Adrenal gland (tissue), 12 donors: ENCODE measurements around the gene TOR2A. TPM values are rescaled to one million over a fixed set of nuclear protein-coding genes. Genes with fewer than 3 reads are reported as not detected.
A peak's percentile ranks its signal among the peaks of the same experiment; 100 is the strongest.

ENCODE experiments used
- DNase-seq, 7 donors: peaks; one replicate each; pipeline ENCODE4 v3.0.0-alpha.2; 2019 to 2020
- H3K27ac ChIP-seq, 5 donors: fragments of 200-600 bp; sonication (generic) in 4 of 5; 1 replicate in 3 of 5; 2 replicates in 2 of 5; pipeline versions ENCODE4 v1.5.1 to v1.8.0; 2016 to 2020; ENCODE audit warnings: mild to moderate bottlenecking in 1 of 5
- H3K27me3 ChIP-seq: fragments of 200-600 bp; 2 replicates; pipeline ENCODE4 v1.8.0; 2021
- H3K36me3 ChIP-seq, 2 donors: fragments of 200-600 bp; replicated peaks in 1 of 2; 1 replicate in 1 of 2; 2 replicates in 1 of 2; pipeline versions ENCODE4 v1.5.1 to v1.8.0; 2018 to 2022
- H3K4me1 ChIP-seq, 2 donors: fragments of 200-600 bp; replicated peaks in 1 of 2; 1 replicate in 1 of 2; 2 replicates in 1 of 2; pipeline versions ENCODE4 v1.5.1 to v1.8.0; 2018 to 2021
- H3K4me3 ChIP-seq, 4 donors: fragments of 200-600 bp; sonication (generic) in 3 of 4; one replicate each; pipeline ENCODE4 v1.5.1; 2016 to 2018
- H3K9me3 ChIP-seq, 3 donors: fragments of 200-600 bp; sonication (generic) in 1 of 3; replicated peaks in 1 of 3; 1 replicate in 2 of 3; 2 replicates in 1 of 3; pipeline versions ENCODE4 v1.5.1 to v1.8.0; 2016 to 2021
- CTCF ChIP-seq, 6 experiments: fragments of 450-650 bp in 4 of 6; fragments of 200-600 bp in 2 of 6; sonication (generic) in 1 of 6; IDR thresholded peaks; 1 replicate in 5 of 6; 2 replicates in 1 of 6; pipeline versions ENCODE4 v1.5.1 to v1.8.0; 2016 to 2021; ENCODE audit warnings: antibody characterized with exemption in 6 of 6, mild to moderate bottlenecking in 2 of 6, moderate library complexity in 1 of 6
- POLR2A ChIP-seq, 2 donors: fragments of 450-650 bp; IDR thresholded peaks; one replicate each; pipeline ENCODE4 v1.6.1; 2017; ENCODE audit warnings: antibody characterized with exemption in 2 of 2, mild to moderate bottlenecking in 2 of 2, moderate library complexity in 1 of 2
- WGBS, 4 donors: extraction: QIAGEN DNeasy Blood & Tissue Kit in 2 of 4; methylation state at CpG; one replicate each; pipeline versions ENCODE4 v1.1.5 to v1.1.7; 2013 to 2017; 5-methylcytosine and 5-hydroxymethylcytosine counted together
- intact Hi-C, 2 donors: fragments of 100-400 bp; cut with DNase I; formaldehyde crosslinking; loops; one replicate each; pipeline versions ENCODE4 v1.14.1 to v1.15.0; 2022 to 2023
- polyA plus RNA-seq, 3 donors: library from polyadenylated mRNA; stranded (reverse); fragments of 200-250 nt in 2 of 3; fragments of 350-450 nt in 1 of 3; fragmentation: Illumina TruSeq in 1 of 3; extraction: RNeasy Lipid Tissue Mini Kit (QIAGEN cat#74804) in 1 of 3; gene quantifications; one replicate each; pipeline ENCODE4 v1.2.3, GENCODE V29; 2013 to 2014
- total RNA-seq, 9 donors: library from RNA; depleted of rRNA in 4 of 9; stranded (reverse); fragments of >200 nt in 4 of 9; fragments of 120-200 nt in 1 of 9; fragmentation: NEBNext Ultra II Directional in 1 of 9; extraction: Animal tissue kit (Norgen Biotek cat#: 25700) in 1 of 9; gene quantifications; one replicate each; pipeline versions ENCODE4 v1.1.0 to v1.2.4, GENCODE V29; 2013 to 2023
- donor health status: healthy with polysubstance abuse.
- donor health status: Bipolar disorder and iron deficiency.
- donor health status: DM: yes; HTN: yes; CAD: no.
- donor health status: DM: no; HTN: no; CAD: no.
- donor health status: DM: no; HTN: no; CAD: no.
- donor health status: DM: yes; HTN: yes; CAD: no.

Gene TOR2A
- total and polyA plus RNA-seq, 12 donors = 4.3 to 30.6 (median 16.3) TPM

DNA sequence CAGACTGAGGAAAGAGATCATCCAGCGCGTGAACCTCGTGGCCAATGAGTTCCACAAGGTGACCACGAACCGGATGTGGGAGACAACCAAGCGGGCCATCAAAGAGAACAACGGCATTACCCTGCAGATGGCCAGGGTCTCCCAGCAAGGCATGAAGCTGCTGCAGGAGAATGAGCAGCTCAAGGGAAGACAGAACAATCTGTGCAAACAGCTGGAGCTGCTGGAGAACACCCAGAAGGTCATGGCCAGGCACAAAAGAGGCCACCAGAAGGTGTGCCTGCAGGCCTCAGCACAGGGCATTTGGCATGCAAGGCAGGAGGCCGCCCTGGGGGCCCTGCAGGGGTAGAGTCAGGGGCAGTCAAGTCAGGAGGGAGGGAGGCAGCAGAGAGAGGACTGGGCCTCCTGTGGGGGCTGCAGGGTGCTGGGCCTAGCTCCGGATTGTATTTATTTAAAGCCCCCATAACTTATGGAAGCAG lies 23.8 kb downstream of the TOR2A start:
- no peaks in the 10 kb centered on the region for H3K27me3 ChIP-seq
- no peaks in the 10 kb centered on the region for H3K9me3 ChIP-seq
- no peaks in the 10 kb centered on the region for H3K36me3 ChIP-seq
- intact Hi-C loops = no loop called here
- H3K4me1 ChIP-seq = peaks cover 11 to 13% of the 10 kb centered on the region in 2 donors
- H3K27ac ChIP-seq = no peak overlapping the region
- WGBS, 4 donors = 64 to 79% (median 75%) methylated on average over 8 to 9 of the region's 9 CpGs
- TF ChIP-seq CTCF (IDR thresholded peaks at IDR 0.05) = no peak
- no peak for TF ChIP-seq POLR2A (IDR thresholded peaks at IDR 0.05)
- no peak overlapping the region for H3K4me3 ChIP-seq
- no peak for DNase-seq

DNA sequence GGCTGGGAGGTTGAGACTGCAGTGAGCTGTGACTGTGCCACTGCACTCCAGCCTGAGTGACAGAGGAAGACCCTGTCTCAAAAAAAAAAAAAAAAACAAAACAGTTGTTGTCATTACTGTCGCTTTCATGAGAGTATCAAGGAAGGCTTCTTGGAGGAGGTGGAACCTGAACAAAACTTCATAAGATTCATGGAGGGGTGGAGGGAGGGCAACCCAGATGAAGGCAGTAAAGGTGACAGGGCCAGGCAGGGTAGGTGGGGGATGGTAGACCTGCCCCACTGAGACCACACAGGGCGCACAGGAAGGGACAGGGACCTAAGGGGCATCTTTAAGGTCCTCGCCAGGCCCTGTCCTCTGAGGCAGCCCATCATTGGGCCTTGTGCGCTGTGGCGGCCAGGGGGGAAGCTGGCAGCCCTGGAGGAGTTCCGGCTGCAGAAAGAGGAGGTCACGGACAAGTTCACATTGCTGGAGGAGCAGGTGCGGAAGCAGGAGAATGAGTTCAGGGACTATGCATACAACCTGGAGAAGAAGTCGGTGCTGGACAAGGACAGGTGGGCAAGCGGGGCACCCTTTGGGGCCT lies 24.8 kb downstream of the TOR2A start:
- intact Hi-C loops = no loop called here
- Histone ChIP-seq H3K9me3 (no peaks in the 10 kb centered on the region), H3K27me3 (no peaks in the 10 kb centered on the region), H3K4me3 (no peak overlapping the region), H3K27ac (no peak overlapping the region), H3K36me3 (no peaks in the 10 kb centered on the region), H3K4me1 (peaks cover 7 to 9% of the 10 kb centered on the region in 2 donors)
- no peak for DNase-seq
- TF ChIP-seq POLR2A (IDR thresholded peaks at IDR 0.05) (no peak), CTCF (IDR thresholded peaks at IDR 0.05) (no peak)
- WGBS, 4 donors = 89 to 96% (median 91%) methylated on average over 10 of the region's 10 CpGs

DNA sequence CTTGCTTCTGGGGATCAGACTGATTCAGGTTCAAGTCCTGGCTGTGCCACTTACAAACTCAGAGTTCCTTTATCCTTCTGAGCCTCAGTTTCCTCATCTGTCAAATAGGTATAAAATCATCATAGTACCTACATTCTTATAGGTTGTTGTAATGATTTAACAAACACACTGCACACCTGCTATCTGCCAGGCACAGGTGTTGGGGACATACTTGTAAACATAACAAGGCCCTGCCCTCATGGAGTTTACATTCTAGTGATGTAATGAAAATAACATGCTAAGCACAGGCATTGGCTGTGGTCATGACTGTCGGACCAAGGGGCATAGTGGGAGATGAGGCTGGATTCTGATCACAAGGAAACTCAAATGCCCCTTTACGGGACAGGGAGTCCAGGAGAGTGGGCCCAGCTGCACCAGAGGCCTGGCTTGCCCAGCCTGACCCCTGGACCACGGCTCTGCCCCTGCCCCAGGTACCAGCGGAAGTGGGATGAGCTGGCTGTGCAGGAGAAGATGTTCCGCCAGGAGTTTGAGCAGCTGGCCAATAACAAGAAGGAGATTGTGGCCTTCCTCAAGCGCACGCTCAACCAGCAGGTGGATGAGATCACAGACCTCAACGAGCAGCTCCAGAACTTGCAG lies 26.0 kb downstream of the TOR2A start:
- no peak overlapping the region for H3K4me3 ChIP-seq
- WGBS, 4 donors = 95 to 97% (median 96%) methylated on average over 7 to 8 of the region's 8 CpGs
- intact Hi-C loops = no loop called here
- H3K27ac ChIP-seq = no peak overlapping the region
- no peaks in the 10 kb centered on the region for H3K9me3 ChIP-seq
- H3K36me3 ChIP-seq = no peaks in the 10 kb centered on the region
- TF ChIP-seq POLR2A (IDR thresholded peaks at IDR 0.05) (no peak), CTCF (IDR thresholded peaks at IDR 0.05) (no peak)
- DNase-seq = no peak
- H3K4me1 ChIP-seq = no peaks in the 10 kb centered on the region
- H3K27me3 ChIP-seq = no peaks in the 10 kb centered on the region

DNA sequence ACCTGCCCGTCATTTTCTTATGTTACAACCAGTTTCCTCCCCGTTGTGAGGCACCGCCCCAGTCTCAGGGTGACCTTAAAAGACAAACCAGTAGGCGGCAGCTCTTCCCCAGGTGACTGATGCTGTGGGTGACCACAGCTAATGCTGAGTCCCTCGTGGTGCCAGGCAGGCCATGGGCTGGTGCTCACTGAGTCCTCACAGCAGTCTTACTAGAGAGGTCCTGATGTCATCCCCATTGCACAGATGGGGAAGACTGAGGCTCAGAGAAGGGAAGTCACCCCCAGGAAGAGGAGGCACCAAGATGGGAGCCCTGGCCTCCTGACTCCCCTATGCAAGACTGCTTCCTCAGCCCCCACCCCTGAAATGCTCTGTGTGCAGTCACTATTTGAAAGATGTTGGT lies 27.3 kb downstream of the TOR2A start:
- no peaks in the 10 kb centered on the region for H3K36me3 ChIP-seq
- intact Hi-C loops = no loop called here
- no peaks in the 10 kb centered on the region for H3K9me3 ChIP-seq
- 39 to 47% (median 45%) methylated on average over 5 of the region's 5 CpGs for WGBS, 4 donors
- no peaks in the 10 kb centered on the region for H3K4me1 ChIP-seq
- TF ChIP-seq POLR2A (IDR thresholded peaks at IDR 0.05) (no peak), CTCF (IDR thresholded peaks at IDR 0.05) (peak in 2 of 6 experiments; percentile 10 to 17)
- DNase-seq = no peak
- no peak overlapping the region for H3K27ac ChIP-seq
- no peak overlapping the region for H3K4me3 ChIP-seq
- H3K27me3 ChIP-seq = no peaks in the 10 kb centered on the region
